Esophagus squamous epithelium (tissue), 5 donors: ENCODE results near the gene CCDC106. TPM values are rescaled to one million over a fixed set of nuclear protein-coding genes. Genes with fewer than 3 reads are reported as not detected.

Experiments
- DNase-seq: peaks from one replicate; lab custom pipeline; 2025; lab: John Stamatoyannopoulos, UW
- H3K27ac ChIP-seq, 4 donors: fragments of 200-600 bp; sonication (generic); one replicate each; pipeline ENCODE4 v1.5.1; 2016 to 2019; ENCODE audit warnings: mild to moderate bottlenecking in 1 of 4
- H3K27me3 ChIP-seq, 4 donors: fragments of 200-600 bp; sonication (generic); 1 replicate in 3 of 4; 2 replicates in 1 of 4; pipeline versions ENCODE4 v1.5.1 to v1.6.0; 2017 to 2021; ENCODE audit warnings: antibody characterized with exemption in 1 of 4
- H3K36me3 ChIP-seq, 3 donors: fragments of 200-600 bp; sonication (generic); one replicate each; pipeline ENCODE4 v1.5.1; 2016 to 2019
- H3K4me1 ChIP-seq, 3 donors: fragments of 200-600 bp; sonication (generic); one replicate each; pipeline ENCODE4 v1.5.1; 2017 to 2019
- H3K4me3 ChIP-seq, 4 donors: fragments of 200-600 bp; sonication (generic); 1 replicate in 3 of 4; 2 replicates in 1 of 4; pipeline ENCODE4 v1.5.1; 2016 to 2019; ENCODE audit warnings: mild to moderate bottlenecking in 2 of 4, moderate library complexity in 1 of 4
- H3K9me3 ChIP-seq, 3 donors: fragments of 200-600 bp; sonication (generic); one replicate each; pipeline ENCODE4 v1.5.1; 2016 to 2019
- POLR2A ChIP-seq, 4 donors: fragments of 450-650 bp; IDR thresholded peaks; one replicate each; pipeline ENCODE4 v1.6.1; 2017; ENCODE audit warnings: antibody characterized with exemption in 4 of 4, mild to moderate bottlenecking in 4 of 4, moderate library complexity in 3 of 4
- WGBS, 2 donors: methylation state at CpG; one replicate each; pipeline ENCODE4 v1.1.5; 2018; 5-methylcytosine and 5-hydroxymethylcytosine counted together
- intact Hi-C: fragments of 100-400 bp; cut with DNase I; formaldehyde crosslinking; loops from one replicate; pipeline ENCODE4 v1.15.0; 2022
- total RNA-seq, 4 donors: library from RNA; depleted of rRNA; stranded (reverse); fragments of >200 nt; gene quantifications; one replicate each; pipeline ENCODE4 v1.1.0, GENCODE V29; 2016
- TF ChIP-seq, protein P1 (sequence below), 6 experiments: fragments of 450-650 bp in 4 of 6; fragments of 200-600 bp in 2 of 6; sonication (generic) in 2 of 6; IDR thresholded peaks; one replicate each; pipeline ENCODE4 v1.5.1; 2016 to 2019; ENCODE audit warnings: antibody characterized with exemption in 6 of 6, mild to moderate bottlenecking in 4 of 6, moderate library complexity in 4 of 6
- donor health status: DM: yes; HTN: yes; CAD: no.

The CCDC106 gene
- 1 to 10 TPM; 2.4 to 7.2 (median 4.6) TPM for total RNA-seq

DNA sequence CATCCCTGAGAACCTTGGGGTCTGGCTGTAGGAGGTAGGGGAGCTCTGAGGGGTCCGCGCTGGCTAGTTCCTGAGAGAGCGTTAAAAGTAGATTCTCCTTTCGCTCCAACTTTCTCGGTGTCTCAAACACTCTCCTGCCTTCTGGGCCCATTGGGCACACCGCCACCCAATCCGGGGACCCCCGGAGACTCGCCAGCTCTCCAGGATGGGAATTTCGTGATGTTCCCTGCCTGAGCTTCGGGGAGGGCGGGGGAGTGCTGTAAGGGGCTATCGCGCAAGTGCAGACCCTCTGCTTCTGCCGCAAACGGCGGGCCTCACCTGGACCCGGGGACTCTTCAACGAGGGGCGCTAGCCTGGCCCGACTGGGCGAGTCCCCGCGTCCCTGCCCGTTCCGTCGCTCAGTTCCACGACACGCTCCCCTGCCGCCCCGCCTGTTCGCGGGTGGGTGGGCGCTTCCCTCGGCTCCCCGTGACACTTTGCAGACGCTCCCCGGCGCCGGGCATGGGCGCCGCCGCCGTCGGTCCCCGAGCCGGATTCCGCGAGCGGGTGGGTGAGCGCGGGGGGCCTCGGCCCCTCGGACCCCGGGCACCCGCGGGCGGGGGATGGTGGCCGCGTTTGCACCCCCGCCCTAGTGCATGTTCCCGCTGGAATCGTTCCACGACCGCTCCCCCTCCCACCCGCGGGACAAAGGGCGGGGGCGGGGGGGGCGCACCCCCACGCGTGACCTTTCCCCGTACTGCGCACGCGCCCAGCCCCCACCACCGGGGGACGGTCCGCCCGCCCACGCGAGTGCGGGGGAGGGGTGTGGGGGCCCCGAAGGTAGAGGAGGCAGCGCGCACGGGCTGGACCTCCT lies at the start of gene CCDC106:
TSS of gene CCDC106 (plus strand) at position 481 of the 853 bp plus-strand sequence. CDS start 835 bp downstream, outside the sequence.
- Histone ChIP-seq H3K27ac (peak within 1 kb of the TSS; percentile 77 to 91 (median 84)), H3K27me3 (no peaks in the 10 kb centered on the region), H3K36me3 (peaks cover 0 to 45% (median 5%) of the 10 kb centered on the region in 3 donors), H3K9me3 (no peaks in the 10 kb centered on the region), H3K4me3 (peak within 1 kb of the TSS; percentile 61 to 97 (median 90)), H3K4me1 (peaks cover 30 to 75% (median 35%) of the 10 kb centered on the region in 3 donors)
- WGBS, 2 donors, result 9 to 10% methylated on average over 4 to 10 of the region's 87 CpGs
- intact Hi-C loops, result no loop called here
- peak in 1 of 4 donors; percentile 14 for TF ChIP-seq POLR2A (IDR thresholded peaks at IDR 0.05)
- TF ChIP-seq, protein P1, sequence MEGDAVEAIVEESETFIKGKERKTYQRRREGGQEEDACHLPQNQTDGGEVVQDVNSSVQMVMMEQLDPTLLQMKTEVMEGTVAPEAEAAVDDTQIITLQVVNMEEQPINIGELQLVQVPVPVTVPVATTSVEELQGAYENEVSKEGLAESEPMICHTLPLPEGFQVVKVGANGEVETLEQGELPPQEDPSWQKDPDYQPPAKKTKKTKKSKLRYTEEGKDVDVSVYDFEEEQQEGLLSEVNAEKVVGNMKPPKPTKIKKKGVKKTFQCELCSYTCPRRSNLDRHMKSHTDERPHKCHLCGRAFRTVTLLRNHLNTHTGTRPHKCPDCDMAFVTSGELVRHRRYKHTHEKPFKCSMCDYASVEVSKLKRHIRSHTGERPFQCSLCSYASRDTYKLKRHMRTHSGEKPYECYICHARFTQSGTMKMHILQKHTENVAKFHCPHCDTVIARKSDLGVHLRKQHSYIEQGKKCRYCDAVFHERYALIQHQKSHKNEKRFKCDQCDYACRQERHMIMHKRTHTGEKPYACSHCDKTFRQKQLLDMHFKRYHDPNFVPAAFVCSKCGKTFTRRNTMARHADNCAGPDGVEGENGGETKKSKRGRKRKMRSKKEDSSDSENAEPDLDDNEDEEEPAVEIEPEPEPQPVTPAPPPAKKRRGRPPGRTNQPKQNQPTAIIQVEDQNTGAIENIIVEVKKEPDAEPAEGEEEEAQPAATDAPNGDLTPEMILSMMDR (IDR thresholded peaks at IDR 0.05), result peak in 1 of 6 experiments; percentile 15
- DNase-seq, result no peak

DNA sequence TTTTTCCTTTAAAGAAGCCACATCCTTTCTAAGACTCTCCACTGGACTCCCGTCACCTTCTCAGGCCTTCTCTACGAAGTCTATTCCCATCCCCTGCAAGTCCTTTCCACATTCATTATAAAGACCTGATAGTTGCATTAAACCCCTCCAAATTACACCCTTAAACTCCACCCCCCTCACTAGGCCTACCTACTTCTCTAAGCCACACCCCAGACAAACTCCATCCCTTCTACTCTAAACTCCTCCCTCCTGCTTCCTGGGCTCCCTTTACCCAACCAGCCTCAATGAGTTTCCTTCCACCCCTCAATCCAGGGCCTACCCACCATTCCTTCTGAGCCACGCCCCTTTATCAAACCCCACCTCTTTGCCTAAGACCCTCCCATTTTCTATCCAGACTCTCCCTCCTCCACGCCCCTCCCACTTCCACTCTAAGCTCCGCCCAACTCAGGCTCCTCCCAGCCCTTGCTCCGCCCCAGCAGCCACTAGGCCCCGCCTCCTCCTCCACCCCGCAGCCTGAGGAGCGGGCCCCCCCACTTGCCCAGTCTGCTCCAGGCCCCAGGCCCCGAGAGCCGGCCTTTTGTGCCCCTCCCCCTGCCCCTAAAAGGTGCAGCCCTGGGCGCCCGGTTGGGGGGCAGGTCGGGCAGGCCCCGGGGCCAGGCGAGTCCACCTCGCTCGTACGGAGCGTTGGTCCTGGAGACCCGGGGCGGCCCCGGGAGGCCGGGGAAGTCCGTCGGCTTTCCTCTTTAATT lies 49.1 kb upstream of the CCDC106 start:
- H3K36me3 ChIP-seq, result peaks cover 0 to 45% (median 7%) of the 10 kb centered on the region in 3 donors
- no peaks in the 10 kb centered on the region for H3K9me3 ChIP-seq
- TF ChIP-seq, protein P1 (IDR thresholded peaks at IDR 0.05), result no peak
- peak in 1 of 4 donors; percentile 52 for TF ChIP-seq POLR2A (IDR thresholded peaks at IDR 0.05)
- peak; percentile 83 for DNase-seq
- H3K4me3 ChIP-seq, result peak overlapping the region; percentile 81 to 85 (median 84)
- 25 to 28% methylated on average over 5 to 7 of the region's 26 CpGs for WGBS, 2 donors
- intact Hi-C loops, result no loop called here
- peaks cover 18 to 49% (median 18%) of the 10 kb centered on the region in 3 donors for H3K4me1 ChIP-seq
- H3K27me3 ChIP-seq, result no peaks in the 10 kb centered on the region
- H3K27ac ChIP-seq, result peak overlapping the region; percentile 96 to 99 (median 98)

DNA sequence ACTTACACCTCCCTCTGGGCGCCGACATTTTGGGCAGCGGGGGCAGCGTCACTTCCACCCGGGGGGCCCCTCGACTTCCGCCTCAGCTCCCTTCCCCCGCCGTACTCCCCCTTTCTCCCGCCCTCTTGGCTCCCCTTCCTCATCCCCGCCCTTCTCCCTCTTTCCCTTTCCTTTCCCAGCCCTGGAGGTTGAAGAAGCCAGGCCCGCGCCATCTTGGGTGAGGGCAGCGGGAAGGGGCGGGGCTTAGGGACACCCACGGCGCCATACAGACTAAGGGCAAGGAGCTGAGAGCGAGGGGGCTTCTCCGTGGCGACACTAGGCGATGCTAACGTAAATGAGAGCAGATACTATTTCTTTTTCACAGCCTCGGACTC lies 48.6 kb upstream of the CCDC106 start, which contains the start of gene FIZ1:
TSS of gene FIZ1 (minus strand) at position 50 of the 374 bp plus-strand sequence. CDS start 1,652 bp downstream, outside the sequence.
- WGBS, 2 donors, result 0% methylated on average over 17 to 18 of the region's 23 CpGs
- DNase-seq, result peak; percentile 88
- H3K4me1 ChIP-seq, result peaks cover 19 to 54% (median 24%) of the 10 kb centered on the region in 3 donors
- no peaks in the 10 kb centered on the region for H3K27me3 ChIP-seq
- intact Hi-C loops, result no loop called here
- H3K27ac ChIP-seq, result peak within 1 kb of the TSS; percentile 96 to 99 (median 98)
- peaks cover 0 to 45% (median 7%) of the 10 kb centered on the region in 3 donors for H3K36me3 ChIP-seq
- H3K4me3 ChIP-seq, result peak within 1 kb of the TSS; percentile 81 to 85 (median 84)
- TF ChIP-seq POLR2A (IDR thresholded peaks at IDR 0.05), result no peak
- TF ChIP-seq, protein P1 (IDR thresholded peaks at IDR 0.05), result no peak
- H3K9me3 ChIP-seq, result no peaks in the 10 kb centered on the region

DNA sequence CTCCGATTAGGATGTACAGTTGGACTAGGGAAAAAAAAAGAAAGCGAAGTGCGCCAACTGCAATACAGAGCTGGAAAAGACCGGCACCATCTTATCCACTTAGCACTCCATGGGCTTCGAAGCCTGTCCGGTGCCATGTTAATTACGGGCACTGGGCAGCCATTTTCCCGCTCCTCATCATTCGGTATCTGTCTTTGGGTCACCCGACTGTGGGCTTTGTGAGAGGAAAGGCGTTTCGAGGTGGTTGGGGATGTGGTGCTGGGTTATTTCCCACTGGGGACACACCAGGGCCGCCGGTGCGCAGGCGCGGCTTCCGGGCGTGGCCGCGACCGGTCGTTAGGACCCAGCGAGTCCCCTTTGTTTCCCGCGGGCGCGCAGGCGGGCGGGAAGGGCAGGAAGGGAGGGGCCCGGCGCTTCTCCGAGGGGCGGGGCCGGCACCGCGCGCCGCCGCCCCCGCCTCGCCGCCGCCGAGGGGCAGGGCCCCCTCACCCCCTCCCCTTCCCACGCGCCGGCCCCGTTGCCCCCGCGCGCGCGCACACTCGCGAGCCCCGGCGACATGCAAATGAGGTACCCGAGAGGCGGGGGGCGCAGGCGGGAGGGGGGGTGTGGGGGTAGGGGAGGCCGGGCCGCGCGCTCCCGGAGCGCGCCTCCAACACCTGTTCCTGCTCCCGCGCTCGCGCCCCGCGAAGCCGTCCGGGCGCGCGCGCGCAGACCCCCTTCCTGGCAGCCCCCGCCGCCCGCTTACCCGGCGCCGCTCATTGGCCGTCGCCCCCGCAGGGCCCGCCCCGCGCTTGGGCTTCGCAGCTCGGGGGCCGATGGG lies 48.0 kb upstream of the CCDC106 start, which contains the start of gene ZNF524:
TSS of gene ZNF524 (plus strand) at position 447 of the 820 bp plus-strand sequence. CDS start 1,825 bp downstream, outside the sequence.
- 0% methylated on average over 10 to 12 of the region's 97 CpGs for WGBS, 2 donors
- Histone ChIP-seq H3K4me3 (peak within 1 kb of the TSS; percentile 81 to 85 (median 84)), H3K27ac (peak within 1 kb of the TSS; percentile 96 to 99 (median 98)), H3K27me3 (no peaks in the 10 kb centered on the region), H3K36me3 (peaks cover 0 to 40% (median 7%) of the 10 kb centered on the region in 3 donors), H3K4me1 (peaks cover 25 to 60% (median 28%) of the 10 kb centered on the region in 3 donors), H3K9me3 (no peaks in the 10 kb centered on the region)
- TF ChIP-seq, protein P1 (IDR thresholded peaks at IDR 0.05), result peak in 1 of 6 experiments; percentile 8
- TF ChIP-seq POLR2A (IDR thresholded peaks at IDR 0.05), result no peak
- DNase-seq, result peak; percentile 72
- intact Hi-C loops, result no loop called here
